Fibroblast of pulmonary artery (primary cell): Measurements from ENCODE around the gene A2M.

Source experiments
- DNase-seq: peaks from one replicate; pipeline ENCODE4 v3.0.0-alpha.2; 2010; ENCODE audit warnings: low read depth
- H3K4me3 ChIP-seq: replicated peaks from 2 replicates; pipeline ENCODE4 v1.5.1; 2011; ENCODE audit warnings: low read depth, mild to moderate bottlenecking, control low read depth, low read length, moderate library complexity
- CTCF ChIP-seq: IDR thresholded peaks from 2 replicates; pipeline ENCODE4 v1.5.1; 2011; ENCODE audit warnings: mild to moderate bottlenecking, control low read depth, low read length, inconsistent platforms; ENCODE audit errors: missing control alignments

Gene A2M

GRCh38 chr12:9120487-9121184 is 4.9 kb upstream of the A2M start:
- no peak for TF ChIP-seq CTCF
- H3K4me3 ChIP-seq = no peak overlapping the region
- DNase-seq = no peak

GRCh38 chr12:9118158-9118557 is 2.4 kb upstream of the A2M start:
- no peak for DNase-seq

GRCh38 chr12:9114946-9115345 is 773 bp downstream of the A2M start:
- TF ChIP-seq CTCF = no peak
- no peak overlapping the region for H3K4me3 ChIP-seq
- no peak for DNase-seq

More at GRCh38 chr12:9118158-9118557, 2.4 kb upstream of the A2M start:
- no peak for TF ChIP-seq CTCF
- no peak overlapping the region for H3K4me3 ChIP-seq

GRCh38 chr12:9113987-9114309 is 1.8 kb downstream of the A2M start:
- no peak overlapping the region for H3K4me3 ChIP-seq
- no peak for DNase-seq
- TF ChIP-seq CTCF = no peak

- TF ChIP-seq CTCF = no peak
- no peak overlapping the region for H3K4me3 ChIP-seq
Observed at GRCh38 chr12:9113296-9113986, 2.3 kb downstream of the A2M start.

GRCh38 chr12:9112076-9112853 is 3.5 kb downstream of the A2M start:
- DNase-seq = no peak
- no peak overlapping the region for H3K4me3 ChIP-seq
- no peak for TF ChIP-seq CTCF

More at GRCh38 chr12:9113296-9113986, 2.3 kb downstream of the A2M start:
- no peak for DNase-seq
